Measurements from ENCODE around the gene AAK1.

Gene AAK1

DNA sequence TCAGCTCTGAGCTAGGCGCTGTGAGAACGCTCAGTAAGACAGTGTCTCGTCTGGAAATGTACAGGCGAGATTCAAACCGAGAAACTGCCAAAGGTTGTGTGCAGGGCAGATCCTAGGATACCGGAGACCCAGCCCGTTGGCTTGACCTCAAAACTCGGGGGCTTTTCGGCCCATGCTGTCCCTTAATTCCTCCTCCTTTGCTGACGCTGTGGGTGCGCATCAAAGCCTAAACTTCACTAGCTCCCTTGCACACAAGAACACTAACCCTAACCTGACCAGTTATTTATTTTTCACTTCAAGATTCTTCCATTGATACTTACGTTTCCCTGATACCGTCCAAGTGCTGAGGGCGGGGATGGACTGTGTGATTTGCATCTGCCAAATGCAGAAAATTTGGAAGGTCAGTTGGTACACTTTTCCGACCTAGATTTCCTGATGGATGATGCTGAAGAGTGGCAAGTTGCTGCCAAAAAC, 1.0 kb upstream of the AAK1 start:
- peak overlapping the region; percentile 91 for H3K27ac ChIP-seq
- H3K27me3 ChIP-seq (replicated peaks): no peaks in the 10 kb centered on the region
- H3K4me3 ChIP-seq (ENCODE audit: low read depth, low read length): peak overlapping the region; percentile 92
- no peaks in the 10 kb centered on the region for H3K36me3 ChIP-seq (replicated peaks)
- DNase-seq: no peak
- in situ Hi-C loops (cut with HindIII; ENCODE audit: low pct_ligation_motif_present, low sequenced_read_pairs): no loop called here
- TF ChIP-seq, protein P1, sequence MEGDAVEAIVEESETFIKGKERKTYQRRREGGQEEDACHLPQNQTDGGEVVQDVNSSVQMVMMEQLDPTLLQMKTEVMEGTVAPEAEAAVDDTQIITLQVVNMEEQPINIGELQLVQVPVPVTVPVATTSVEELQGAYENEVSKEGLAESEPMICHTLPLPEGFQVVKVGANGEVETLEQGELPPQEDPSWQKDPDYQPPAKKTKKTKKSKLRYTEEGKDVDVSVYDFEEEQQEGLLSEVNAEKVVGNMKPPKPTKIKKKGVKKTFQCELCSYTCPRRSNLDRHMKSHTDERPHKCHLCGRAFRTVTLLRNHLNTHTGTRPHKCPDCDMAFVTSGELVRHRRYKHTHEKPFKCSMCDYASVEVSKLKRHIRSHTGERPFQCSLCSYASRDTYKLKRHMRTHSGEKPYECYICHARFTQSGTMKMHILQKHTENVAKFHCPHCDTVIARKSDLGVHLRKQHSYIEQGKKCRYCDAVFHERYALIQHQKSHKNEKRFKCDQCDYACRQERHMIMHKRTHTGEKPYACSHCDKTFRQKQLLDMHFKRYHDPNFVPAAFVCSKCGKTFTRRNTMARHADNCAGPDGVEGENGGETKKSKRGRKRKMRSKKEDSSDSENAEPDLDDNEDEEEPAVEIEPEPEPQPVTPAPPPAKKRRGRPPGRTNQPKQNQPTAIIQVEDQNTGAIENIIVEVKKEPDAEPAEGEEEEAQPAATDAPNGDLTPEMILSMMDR (IDR thresholded peaks at IDR 0.05; ENCODE audit: low read depth, low read length, missing control alignments): no peak

DNA sequence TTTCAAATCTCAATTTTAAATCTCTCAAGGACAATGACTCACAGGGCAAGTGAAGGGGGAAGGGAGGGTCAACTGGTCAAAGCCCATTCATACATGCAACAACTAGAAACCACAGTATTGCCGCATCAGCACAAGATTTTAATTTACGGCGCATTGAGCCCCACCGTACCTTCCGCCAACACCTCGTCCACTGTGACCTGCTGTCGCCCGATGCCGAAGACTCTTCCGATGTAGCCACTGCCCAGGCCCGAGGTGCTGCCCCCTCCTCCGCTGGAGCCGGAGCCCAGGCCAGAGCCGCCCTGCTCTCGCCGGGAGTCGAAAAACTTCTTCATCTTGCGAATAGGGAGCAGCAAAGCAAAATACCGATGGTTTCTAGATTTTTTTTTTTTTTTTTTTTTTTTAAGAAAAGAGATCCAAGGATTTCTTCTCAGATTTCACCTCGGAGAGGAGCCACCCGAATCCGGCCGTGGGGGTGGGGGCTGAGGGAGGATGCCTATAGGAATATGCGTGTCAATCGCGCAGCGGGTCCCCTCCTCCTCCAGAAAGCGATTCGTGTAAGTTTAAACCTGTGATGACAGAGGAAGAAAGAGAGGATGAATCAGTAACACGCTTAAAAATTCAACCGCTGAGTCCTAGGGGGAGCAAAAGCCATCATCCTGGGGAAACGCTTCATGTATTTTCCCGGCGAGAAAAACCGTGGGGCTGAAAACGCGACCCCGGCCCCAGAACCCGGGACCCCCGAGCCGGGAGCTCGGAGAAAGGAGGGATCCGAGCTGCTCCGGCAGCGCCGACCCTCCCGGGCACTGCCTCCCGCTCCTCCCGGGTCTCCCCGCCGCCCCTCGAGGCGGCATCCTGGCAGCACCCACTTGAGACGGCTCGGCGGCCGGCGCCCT, 584 bp downstream of the AAK1 start:
- Histone ChIP-seq H3K36me3 (replicated peaks) (no peaks in the 10 kb centered on the region), H3K27me3 (replicated peaks) (no peaks in the 10 kb centered on the region), H3K27ac (peak overlapping the region; percentile 91), H3K4me3 (ENCODE audit: low read depth, low read length) (peak overlapping the region; percentile 92)
- in situ Hi-C loops (cut with HindIII; ENCODE audit: low pct_ligation_motif_present, low sequenced_read_pairs): no loop called here
- TF ChIP-seq, protein P1 (IDR thresholded peaks at IDR 0.05; ENCODE audit: low read depth, low read length, missing control alignments): peak; percentile 17
- DNase-seq: peak; percentile 79

DNA sequence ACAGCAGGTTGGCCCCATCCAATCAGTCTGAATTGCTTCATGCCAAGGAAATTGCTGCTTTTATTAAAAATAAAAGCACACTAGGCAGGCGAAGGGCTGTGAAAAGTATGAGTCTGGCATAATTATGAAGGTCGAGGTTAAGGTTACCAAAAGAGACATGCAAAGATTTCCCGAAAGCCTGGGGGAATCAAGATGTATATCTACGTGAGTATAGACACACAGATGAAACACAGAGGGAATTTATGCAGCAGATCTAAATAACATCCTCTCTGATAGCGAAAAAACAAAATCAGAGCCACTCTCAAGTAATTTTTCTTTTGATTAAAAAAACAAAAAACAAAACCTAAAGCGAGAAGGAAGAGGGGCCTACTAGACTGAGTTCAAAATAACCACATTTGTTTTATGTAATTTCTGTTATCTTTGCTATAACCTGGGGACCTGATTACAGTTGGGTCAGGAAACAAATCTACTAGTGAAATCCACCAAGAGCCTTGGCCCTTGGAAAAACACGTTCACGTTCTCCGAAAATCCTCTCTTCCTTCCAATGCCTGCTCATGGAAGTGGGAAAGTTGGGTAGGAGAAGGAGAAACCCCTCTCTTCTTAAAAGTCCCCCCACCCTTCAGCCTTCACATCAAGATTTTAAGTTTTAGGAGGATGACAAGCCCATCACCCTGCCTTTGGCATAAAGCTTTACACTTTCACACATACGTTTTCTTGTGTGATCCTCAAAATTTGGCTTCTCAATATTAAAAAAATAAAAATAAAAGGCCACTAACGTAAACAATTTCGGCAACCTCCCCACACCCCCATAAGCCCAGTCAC, 1.4 kb downstream of the AAK1 start:
- peak overlapping the region; percentile 92 for H3K4me3 ChIP-seq (ENCODE audit: low read depth, low read length)
- H3K27ac ChIP-seq: peak overlapping the region; percentile 91
- no peaks in the 10 kb centered on the region for H3K27me3 ChIP-seq (replicated peaks)
- TF ChIP-seq, protein P1 (IDR thresholded peaks at IDR 0.05; ENCODE audit: low read depth, low read length, missing control alignments): no peak
- DNase-seq: no peak
- in situ Hi-C loops (cut with HindIII; ENCODE audit: low pct_ligation_motif_present, low sequenced_read_pairs): no loop called here
- no peaks in the 10 kb centered on the region for H3K36me3 ChIP-seq (replicated peaks)

DNA sequence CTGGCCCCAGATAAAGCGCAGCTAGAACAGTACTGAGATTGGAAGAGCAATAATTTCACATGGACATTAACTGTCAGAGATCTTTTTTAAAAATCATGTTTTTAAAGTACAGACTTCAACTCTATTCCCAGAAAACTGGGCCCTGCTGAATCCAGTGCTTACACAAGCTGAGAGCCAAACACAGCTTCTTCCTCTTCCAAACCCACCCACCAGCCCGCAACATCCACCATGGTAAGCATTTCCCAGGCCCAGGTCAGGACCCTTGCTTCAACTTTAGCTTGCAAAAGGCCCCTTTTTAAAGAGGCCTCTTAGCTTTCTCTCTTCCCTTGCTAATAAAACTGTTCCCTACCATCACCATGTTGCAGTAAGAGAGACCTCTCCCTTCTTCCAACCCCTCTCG, 2.1 kb downstream of the AAK1 start:
- H3K27me3 ChIP-seq (replicated peaks): no peaks in the 10 kb centered on the region
- TF ChIP-seq, protein P1 (IDR thresholded peaks at IDR 0.05; ENCODE audit: low read depth, low read length, missing control alignments): no peak
- DNase-seq: no peak
- no peak overlapping the region for H3K27ac ChIP-seq
- no peaks in the 10 kb centered on the region for H3K36me3 ChIP-seq (replicated peaks)
- H3K4me3 ChIP-seq (ENCODE audit: low read depth, low read length): peak overlapping the region; percentile 92
- in situ Hi-C loops (cut with HindIII; ENCODE audit: low pct_ligation_motif_present, low sequenced_read_pairs): no loop called here

DNA sequence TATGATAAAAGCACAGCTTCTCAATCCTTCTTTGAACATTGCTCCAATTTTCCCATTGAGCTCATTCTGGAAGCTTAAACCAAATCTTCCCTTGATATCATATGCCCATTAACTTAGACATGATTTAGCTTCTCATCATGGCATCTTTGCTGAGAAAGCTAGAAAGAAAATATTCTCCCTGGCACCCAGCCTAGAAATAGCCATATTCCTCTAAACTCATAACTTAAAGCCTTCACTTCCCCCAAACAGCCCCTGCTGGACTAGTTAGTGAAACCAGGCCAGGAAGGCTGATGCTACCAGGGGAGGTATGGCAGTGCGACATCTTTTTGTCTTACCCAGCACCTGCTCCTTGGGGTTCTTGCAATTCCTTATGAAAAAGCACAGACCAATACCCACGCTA, 4.3 kb downstream of the AAK1 start:
- in situ Hi-C loops (cut with HindIII; ENCODE audit: low pct_ligation_motif_present, low sequenced_read_pairs): no loop called here
- H3K27ac ChIP-seq: no peak overlapping the region
- TF ChIP-seq, protein P1 (IDR thresholded peaks at IDR 0.05; ENCODE audit: low read depth, low read length, missing control alignments): no peak
- no peaks in the 10 kb centered on the region for H3K36me3 ChIP-seq (replicated peaks)
- H3K27me3 ChIP-seq (replicated peaks): no peaks in the 10 kb centered on the region
- DNase-seq: no peak
- no peak overlapping the region for H3K4me3 ChIP-seq (ENCODE audit: low read depth, low read length)
